PC-9 (cell line): ENCODE data around the gene APOH. TPM values are rescaled to one million over a fixed set of nuclear protein-coding genes. Genes with fewer than 3 reads are reported as not detected.

Experiments used
- BruUV-seq: library from RNA; stranded (reverse); fragments of 400-500 nt; replicated peaks from 2 replicates; lab custom pipeline; 2021; lab: Mats Ljungman, UMichigan
- CTCF ChIA-PET: fragments of 300-600 bp; sonication (Branson Sonifier 250); formaldehyde crosslinking; loops from one replicate; lab custom pipeline; 2022; ENCODE audit warnings: antibody characterized with exemption; lab: Charles Lee
- POLR2A ChIA-PET: fragments of 300-600 bp; sonication (Branson Sonifier 250); formaldehyde crosslinking; loops from one replicate; lab custom pipeline; 2022; ENCODE audit warnings: antibody characterized with exemption; ENCODE audit not compliant: unreplicated experiment; lab: Charles Lee
- DNase-seq, 2 experiments: peaks; one replicate each; pipeline versions ENCODE4 v3.0.0 to v3.0.0-alpha.2; 2015 to 2022; ENCODE audit warnings: mixed read lengths in 1 of 2
- H2AFZ ChIP-seq: fragments of 200-600 bp; sonication (generic); 2 replicates; pipeline ENCODE4 v1.8.1; 2017; ENCODE audit warnings: antibody characterized with exemption
- H3F3A ChIP-seq: fragments of 200-600 bp; sonication (generic); 2 replicates; pipeline ENCODE4 v1.8.1; 2017; ENCODE audit warnings: antibody characterized with exemption, mild to moderate bottlenecking, low read depth; ENCODE audit not compliant: insufficient read depth
- H3K27ac ChIP-seq: fragments of 200-600 bp; sonication (generic); 2 replicates; pipeline ENCODE4 v1.6.1; 2016; ENCODE audit warnings: mixed run types
- H3K27me3 ChIP-seq: fragments of 200-600 bp; sonication (generic); 2 replicates; pipeline ENCODE4 v1.6.1; 2016; ENCODE audit warnings: low read depth, mixed run types; ENCODE audit not compliant: insufficient read depth
- H3K36me3 ChIP-seq: fragments of 200-600 bp; sonication (generic); 2 replicates; pipeline ENCODE4 v1.6.1; 2016; ENCODE audit warnings: low read depth, mixed run types
- H3K4me1 ChIP-seq: fragments of 200-600 bp; sonication (generic); replicated peaks from 2 replicates; pipeline ENCODE4 v1.6.1; 2016; ENCODE audit warnings: mixed run types; ENCODE audit not compliant: insufficient read depth
- H3K4me2 ChIP-seq: fragments of 200-600 bp; sonication (generic); 2 replicates; pipeline ENCODE4 v1.6.1; 2017; ENCODE audit warnings: mixed run types
- H3K4me3 ChIP-seq: fragments of 200-600 bp; sonication (generic); 2 replicates; pipeline ENCODE4 v1.6.1; 2016; ENCODE audit warnings: mixed run types
- H3K79me2 ChIP-seq: fragments of 200-600 bp; sonication (generic); 2 replicates; pipeline ENCODE4 v1.6.1; 2017; ENCODE audit warnings: low read depth, mixed run types
- H3K9me2 ChIP-seq: fragments of 200-600 bp; sonication (generic); 2 replicates; pipeline ENCODE4 v1.8.1; 2017; ENCODE audit warnings: mild to moderate bottlenecking; ENCODE audit not compliant: insufficient read depth
- H3K9me3 ChIP-seq: fragments of 200-600 bp; sonication (generic); 2 replicates; pipeline ENCODE4 v1.8.1; 2016; ENCODE audit warnings: low read depth; ENCODE audit not compliant: insufficient read depth
- H4K20me1 ChIP-seq: fragments of 200-600 bp; sonication (generic); 2 replicates; pipeline ENCODE4 v1.8.1; 2017; ENCODE audit not compliant: insufficient read depth
- EZH2 ChIP-seq: fragments of 200-600 bp; sonication (generic); IDR thresholded peaks from 2 replicates; pipeline ENCODE4 v1.8.0; 2017; ENCODE audit warnings: antibody characterized with exemption, low read depth
- intact Hi-C: fragments of 100-400 bp; cut with micrococcal nuclease; formaldehyde crosslinking; loops from one replicate; pipeline ENCODE4 v1.10.0; 2022; ENCODE audit not compliant: unreplicated experiment
- total RNA-seq: library from RNA; stranded (reverse); gene quantifications from 2 replicates; pipeline ENCODE4 v1.2.3, GENCODE V29; 2021
- TF ChIP-seq, protein P1 (sequence below): fragments of 200-600 bp; sonication (generic); conservative IDR thresholded peaks from 2 replicates; pipeline ENCODE4 v1.6.1; 2017; ENCODE audit warnings: mixed run types, antibody characterized with exemption, mild to moderate bottlenecking, moderate library complexity

Gene APOH
- total RNA-seq, 1 experiment from 2014 or later, result not detected

DNA sequence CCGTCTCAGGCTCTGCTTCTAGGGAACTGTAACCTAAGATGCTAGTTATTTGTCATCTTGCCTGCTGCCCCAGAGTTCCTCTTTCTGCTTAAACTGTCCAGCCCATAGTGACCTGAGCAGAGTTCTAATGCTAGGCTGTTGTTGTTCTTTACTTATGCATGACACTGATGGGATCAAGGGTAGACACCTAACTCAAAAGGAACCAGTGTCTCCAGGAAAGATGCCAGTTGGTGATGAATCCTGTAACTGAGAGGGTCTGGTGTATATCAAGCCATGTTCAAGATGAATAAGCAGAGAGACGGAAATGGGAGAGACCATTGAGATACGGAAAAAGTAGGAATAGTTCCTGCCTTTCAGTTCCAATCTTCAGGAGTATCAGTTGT lies 13.7 kb downstream of the APOH start:
- Histone ChIP-seq H4K20me1 (no peaks in the 10 kb centered on the region), H3K27ac (no peak overlapping the region), H3K9me3 (0 out of 2 replicates have a peak, but pooled peaks cover 3% of the 10 kb centered on the region), H3K36me3 (no peaks in the 10 kb centered on the region), H3K4me3 (no peak overlapping the region), H2AFZ (no peak overlapping the region), H3F3A (no peaks in the 10 kb centered on the region), H3K9me2 (no peaks in the 10 kb centered on the region), H3K4me1 (no peaks in the 10 kb centered on the region), H3K27me3 (no peaks in the 10 kb centered on the region), H3K4me2 (no peak overlapping the region), H3K79me2 (no peaks in the 10 kb centered on the region)
- intact Hi-C loops, result no loop called here
- POLR2A ChIA-PET, result no interaction called here
- no TSS peak for BruUV-seq
- CTCF ChIA-PET, result interaction anchor here (0.5 kb wide), 1 partner anchor 907 kb away, joined by 14 read pairs; no protein-coding TSS in a partner anchor
- DNase-seq, result no peak
- TF ChIP-seq, protein P1, sequence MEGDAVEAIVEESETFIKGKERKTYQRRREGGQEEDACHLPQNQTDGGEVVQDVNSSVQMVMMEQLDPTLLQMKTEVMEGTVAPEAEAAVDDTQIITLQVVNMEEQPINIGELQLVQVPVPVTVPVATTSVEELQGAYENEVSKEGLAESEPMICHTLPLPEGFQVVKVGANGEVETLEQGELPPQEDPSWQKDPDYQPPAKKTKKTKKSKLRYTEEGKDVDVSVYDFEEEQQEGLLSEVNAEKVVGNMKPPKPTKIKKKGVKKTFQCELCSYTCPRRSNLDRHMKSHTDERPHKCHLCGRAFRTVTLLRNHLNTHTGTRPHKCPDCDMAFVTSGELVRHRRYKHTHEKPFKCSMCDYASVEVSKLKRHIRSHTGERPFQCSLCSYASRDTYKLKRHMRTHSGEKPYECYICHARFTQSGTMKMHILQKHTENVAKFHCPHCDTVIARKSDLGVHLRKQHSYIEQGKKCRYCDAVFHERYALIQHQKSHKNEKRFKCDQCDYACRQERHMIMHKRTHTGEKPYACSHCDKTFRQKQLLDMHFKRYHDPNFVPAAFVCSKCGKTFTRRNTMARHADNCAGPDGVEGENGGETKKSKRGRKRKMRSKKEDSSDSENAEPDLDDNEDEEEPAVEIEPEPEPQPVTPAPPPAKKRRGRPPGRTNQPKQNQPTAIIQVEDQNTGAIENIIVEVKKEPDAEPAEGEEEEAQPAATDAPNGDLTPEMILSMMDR, result no peak
- no peak for TF ChIP-seq EZH2

DNA sequence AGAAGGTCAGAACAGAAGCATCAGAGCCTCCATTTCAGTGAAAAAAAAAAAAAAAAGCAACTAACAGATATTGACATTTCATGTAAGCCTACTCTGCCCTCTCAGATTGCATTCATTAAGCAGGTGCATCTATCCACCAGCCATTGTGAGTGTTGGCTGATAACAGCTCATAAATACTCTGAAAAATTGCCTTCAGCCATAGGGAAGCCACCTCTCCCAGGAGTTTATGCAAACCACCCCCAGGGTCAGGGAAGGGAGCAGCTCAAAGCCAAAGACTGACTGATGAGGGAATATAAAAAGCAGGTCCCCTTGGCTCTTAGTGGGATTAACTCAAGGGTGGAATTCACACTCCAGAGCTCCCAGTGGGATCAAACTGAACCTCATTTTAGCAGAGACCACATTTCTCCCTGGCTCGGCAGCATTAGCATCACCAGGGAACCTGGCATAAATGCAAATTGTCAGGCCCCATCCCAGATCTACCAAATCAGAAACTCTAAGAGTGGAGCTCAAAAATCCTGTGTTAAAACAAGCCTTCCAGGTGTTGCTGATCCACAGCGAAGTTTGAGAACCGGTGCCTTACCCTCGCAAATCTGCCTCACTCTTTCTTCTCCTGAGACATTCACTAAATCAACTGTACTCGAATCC lies 14.2 kb downstream of the APOH start:
- POLR2A ChIA-PET, result no interaction called here
- Histone ChIP-seq H3F3A (no peaks in the 10 kb centered on the region), H3K27ac (no peak overlapping the region), H3K27me3 (no peaks in the 10 kb centered on the region), H3K36me3 (no peaks in the 10 kb centered on the region), H2AFZ (no peak overlapping the region), H3K9me3 (0 out of 2 replicates have a peak, but pooled peaks cover 3% of the 10 kb centered on the region), H3K4me3 (no peak overlapping the region), H3K79me2 (no peaks in the 10 kb centered on the region), H3K9me2 (no peaks in the 10 kb centered on the region), H4K20me1 (no peaks in the 10 kb centered on the region), H3K4me1 (no peaks in the 10 kb centered on the region), H3K4me2 (no peak overlapping the region)
- DNase-seq, result no peak
- intact Hi-C loops, result no loop called here
- TF ChIP-seq, protein P1, result no peak
- no peak for TF ChIP-seq EZH2
- no TSS peak for BruUV-seq
- CTCF ChIA-PET, result no interaction called here

DNA sequence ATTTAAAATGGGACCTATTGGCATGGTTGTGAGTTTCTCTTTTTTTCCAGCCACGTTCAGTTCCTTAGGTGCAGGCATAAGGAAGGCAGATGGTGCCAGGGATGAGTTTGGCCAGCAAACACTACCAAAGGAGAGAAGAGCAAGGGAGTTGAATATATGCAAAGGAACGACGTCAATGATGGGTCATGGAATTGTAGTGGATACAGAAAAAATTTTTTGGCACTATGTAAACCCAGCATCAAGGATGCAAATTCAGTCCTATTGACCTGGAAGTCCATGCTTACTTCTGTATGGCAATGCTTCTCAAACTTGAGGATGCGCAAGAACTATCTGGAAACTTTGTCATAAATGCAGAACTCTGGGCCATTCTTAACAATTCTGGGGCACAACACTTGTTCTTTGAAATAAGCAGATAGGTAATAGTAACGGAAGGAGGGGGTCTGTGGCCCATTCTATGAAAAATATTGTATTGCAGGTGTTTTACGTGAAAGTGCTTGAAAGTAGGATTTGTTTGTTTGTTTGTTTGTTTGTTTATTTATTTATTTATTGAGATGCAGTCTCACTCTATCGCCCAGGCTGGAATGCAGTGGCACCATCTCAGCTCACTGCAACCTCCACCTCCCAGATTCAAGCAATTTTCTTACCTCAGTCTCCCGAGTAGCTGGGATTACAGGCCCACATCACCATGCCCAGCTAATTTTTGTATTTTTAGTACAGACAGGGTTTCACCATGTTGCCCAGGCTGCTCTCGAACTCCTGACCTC lies 18.0 kb downstream of the APOH start:
- H3K4me1 ChIP-seq, result no peaks in the 10 kb centered on the region
- no peak overlapping the region for H3K27ac ChIP-seq
- no peaks in the 10 kb centered on the region for H3F3A ChIP-seq
- H3K9me2 ChIP-seq, result no peaks in the 10 kb centered on the region
- no peaks in the 10 kb centered on the region for H3K27me3 ChIP-seq
- no peak overlapping the region for H3K4me2 ChIP-seq
- no peaks in the 10 kb centered on the region for H3K79me2 ChIP-seq
- intact Hi-C loops, result no loop called here
- CTCF ChIA-PET, result no interaction called here
- H4K20me1 ChIP-seq, result no peaks in the 10 kb centered on the region
- no peak overlapping the region for H3K4me3 ChIP-seq
- no peak overlapping the region for H2AFZ ChIP-seq
- H3K9me3 ChIP-seq, result 0 out of 2 replicates have a peak, but pooled peaks cover 3% of the 10 kb centered on the region
- BruUV-seq, result no TSS peak
- no peak for DNase-seq
- TF ChIP-seq EZH2, result no peak
- TF ChIP-seq, protein P1, result no peak
- POLR2A ChIA-PET, result no interaction called here
- H3K36me3 ChIP-seq, result no peaks in the 10 kb centered on the region
